Activated gamma-delta T cell (primary cell): ENCODE data around the gene RNFT2.

ENCODE experiments used
- DNase-seq: peaks from one replicate; lab custom pipeline; 2025; lab: John Stamatoyannopoulos, UW

Gene RNFT2

DNA sequence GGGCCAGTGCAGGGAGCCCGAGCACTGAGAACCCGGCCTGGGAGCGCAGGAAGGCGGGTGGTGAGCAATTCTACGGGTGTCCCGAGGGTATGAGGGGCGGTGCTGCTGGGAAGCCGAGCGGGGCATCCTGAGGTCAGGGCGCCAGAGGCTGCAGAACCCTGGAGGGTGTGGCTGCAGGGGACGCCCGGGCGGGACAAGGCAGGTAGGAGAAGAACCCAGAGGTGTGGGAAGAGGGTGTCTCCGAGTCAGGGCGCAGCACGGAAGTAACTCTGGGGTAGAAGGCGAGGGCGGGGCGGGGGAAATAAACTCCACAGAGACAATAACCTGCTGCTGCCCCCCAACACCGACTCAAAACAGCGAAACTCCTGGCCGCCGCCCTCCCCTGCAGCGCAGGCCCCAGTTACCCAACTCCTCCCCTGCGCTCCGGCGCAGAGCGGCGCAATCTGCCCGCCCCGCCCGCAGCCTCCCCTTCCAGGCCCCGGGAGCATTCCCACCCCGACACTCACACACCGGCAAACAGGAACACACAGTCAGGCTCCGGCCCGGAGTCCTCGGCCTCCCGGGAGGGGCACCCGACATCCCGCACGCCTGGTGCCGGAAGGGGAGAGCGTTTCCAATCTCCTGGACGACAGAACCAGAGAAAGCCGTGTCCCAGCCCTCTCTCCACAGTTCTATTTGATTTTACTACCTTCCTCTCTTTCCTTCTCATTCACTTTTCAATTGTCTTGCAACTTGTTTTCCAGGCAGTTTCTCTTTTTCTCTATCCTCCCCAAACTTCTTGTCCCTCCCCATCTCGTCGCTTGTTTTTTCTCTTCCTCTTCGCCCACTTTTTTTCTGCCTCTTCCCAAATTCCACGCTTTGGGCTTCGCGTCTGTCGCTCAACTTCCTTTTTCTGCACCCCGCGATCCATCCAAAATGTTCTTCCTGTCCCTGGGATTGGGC lies 140.7 kb downstream of the RNFT2 start:
- no peak for DNase-seq

DNA sequence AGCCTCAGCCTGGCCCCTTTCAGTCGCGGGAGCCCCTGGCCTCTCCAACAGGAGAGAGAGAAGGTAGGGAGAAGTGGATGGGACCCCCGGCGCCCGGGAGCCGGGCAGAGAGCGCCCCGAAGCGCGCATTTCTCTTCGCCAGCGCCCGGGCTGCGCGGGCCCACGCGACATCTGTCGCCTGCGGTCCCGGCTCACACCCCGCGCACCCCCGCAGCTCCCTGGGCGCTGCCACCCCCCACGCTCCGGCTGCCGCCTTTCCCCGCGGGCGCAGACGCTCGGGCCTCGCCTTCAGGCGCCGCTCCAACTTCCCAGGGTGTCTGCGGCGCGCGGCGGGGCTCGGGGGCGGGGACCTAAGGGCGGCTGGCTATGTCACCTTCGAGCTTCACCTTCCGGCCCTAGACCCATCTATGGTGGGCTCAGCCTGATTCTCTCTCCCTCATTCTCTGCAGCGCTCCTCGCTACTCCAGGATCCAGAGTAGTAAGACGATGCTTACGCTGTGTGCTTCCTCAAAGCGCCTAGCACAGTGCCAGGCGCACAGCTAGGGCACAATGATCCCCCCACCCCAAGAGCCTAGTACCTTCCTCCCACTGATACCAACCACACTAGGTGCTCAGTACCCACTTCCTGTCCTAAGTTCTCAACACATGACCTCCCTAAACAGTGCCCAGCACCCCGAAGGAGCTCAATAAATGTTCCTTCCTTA lies 141.5 kb downstream of the RNFT2 start:
- no peak for DNase-seq

DNA sequence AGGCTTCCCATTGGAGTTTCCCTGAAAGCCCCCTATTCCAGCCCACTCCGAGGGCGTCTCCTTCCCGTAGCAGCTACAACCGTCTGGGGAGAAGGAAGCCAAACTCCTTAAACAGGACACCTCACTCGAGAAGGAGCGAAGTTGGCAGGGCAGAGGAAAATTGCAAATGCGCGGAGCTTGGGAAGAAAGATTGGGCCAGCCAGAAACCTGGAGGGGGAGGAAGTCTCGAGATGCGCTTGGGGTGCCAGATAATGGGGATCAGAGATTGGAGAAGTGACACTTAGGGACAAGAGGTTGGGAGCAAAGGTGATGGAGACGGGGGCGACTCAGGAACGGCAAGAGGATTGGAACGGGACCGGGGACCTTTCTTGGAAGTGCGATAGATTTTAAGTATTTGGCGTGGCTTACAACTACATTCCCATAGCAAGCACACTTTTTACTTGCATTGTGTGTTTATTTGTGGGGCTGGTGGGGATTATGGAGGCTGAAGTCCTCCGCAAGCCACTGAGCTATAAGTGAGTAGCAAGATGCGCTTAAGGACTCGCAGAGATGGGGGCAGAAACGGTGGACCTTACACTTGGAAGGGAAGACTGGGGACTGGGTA lies 142.2 kb downstream of the RNFT2 start:
- DNase-seq = no peak

DNA sequence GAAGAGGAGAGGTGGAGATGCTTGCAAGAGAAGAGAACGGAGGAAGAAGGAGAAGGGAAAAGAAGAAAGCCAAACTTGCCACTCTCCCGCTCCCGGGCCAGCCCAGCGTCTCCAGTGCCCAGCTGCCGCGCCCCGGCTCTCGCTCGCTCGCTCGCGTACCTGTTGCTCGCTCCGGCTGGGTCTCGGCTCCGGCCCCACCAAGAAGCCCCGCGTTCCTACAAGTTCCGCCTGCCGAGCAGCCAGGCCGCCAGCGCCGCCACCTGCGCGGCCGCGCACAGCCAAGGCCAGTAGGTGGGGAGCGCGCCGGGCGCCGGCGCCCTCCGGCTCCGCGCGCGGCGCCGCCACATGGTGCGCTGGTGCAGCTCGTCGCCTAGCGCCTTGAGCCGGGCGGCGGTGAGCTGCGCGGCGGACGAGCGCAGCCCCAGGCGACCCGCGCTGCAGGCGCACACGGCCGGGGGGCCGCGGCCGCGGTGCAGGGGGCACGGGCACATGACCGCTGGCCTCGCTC lies 142.8 kb downstream of the RNFT2 start:
- DNase-seq = no peak

DNA sequence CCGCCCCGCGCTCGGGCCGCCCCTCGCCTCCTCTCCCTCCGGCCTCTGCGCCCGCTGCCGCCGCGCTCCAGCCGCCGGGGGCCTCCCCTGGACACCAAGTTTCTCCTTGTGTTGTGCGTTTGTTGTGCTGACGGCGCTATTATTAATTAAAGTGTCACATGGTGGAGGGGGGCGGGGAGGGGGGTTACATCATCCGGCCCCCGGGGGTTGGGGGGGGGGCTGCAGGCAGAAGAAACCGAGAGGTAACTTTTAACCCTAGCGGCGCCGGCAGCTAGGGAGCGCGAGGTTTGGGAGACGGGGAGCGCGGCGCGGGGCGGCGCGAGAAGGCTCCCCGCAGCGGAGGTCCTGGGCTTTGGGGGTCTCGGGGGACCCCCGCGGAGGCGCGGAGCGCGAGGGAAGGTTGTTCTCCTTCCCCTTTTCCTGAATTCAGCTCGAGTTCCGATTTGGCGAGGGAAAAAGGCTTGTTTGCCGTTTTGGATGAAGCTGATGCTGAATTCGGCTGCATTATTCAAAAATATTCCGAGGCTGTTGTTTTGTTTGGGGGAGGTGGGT lies 143.3 kb downstream of the RNFT2 start, which contains the start of gene HRK:
HRK (minus strand) TSS at position 117 of the 552 bp plus-strand sequence. CDS start 134 bp downstream, outside the sequence.
- DNase-seq = no peak

DNA sequence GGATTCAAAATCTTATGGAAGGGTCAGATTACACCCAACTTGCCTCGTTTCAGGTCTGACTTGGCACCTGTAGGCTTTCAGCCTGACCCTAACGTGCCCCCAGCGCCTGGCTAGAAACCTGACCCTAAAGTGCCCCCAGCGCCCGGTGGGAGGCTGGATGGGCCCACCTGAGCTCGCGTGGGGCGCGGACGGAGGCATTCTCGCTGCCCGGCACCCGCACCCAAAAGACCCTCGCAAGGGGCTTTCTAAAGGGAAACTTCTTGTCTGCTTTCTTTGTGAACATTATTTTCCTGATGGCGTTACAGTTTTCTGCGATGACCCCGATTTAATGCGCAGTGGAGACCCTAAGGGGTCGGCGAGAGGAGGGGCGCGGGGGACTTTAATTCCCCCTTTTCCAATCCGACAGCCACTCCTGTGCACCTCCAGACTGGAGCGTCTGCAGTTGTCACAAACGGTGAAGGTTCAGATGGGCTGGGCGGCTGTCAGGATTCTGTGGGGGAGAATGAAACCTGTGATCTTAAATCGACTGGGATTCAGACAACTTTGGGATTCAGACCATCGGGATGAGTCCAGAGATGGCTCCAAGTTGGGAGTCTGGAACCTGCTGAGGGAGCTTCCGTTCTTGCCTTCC lies 143.9 kb downstream of the RNFT2 start:
- DNase-seq = no peak

DNA sequence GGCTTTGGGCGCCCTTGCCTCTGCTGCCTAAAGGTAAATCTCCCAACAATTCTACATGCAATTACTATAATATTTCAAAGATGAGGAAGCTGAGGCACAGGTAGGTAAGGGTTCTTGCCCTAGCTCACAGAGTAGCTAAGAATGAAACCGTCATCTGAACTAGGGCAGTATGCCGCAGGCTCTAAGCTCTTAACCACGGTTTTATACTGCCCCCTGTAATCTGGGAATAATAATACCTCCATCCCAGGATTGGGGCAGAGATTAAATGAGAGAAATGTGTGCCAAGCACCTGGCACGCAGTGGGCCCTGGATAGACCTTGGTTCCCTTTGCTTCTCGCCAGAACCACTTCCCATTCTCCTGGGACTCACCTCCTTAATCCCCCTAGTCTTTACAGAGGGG lies 144.6 kb downstream of the RNFT2 start:
- DNase-seq = no peak

DNA sequence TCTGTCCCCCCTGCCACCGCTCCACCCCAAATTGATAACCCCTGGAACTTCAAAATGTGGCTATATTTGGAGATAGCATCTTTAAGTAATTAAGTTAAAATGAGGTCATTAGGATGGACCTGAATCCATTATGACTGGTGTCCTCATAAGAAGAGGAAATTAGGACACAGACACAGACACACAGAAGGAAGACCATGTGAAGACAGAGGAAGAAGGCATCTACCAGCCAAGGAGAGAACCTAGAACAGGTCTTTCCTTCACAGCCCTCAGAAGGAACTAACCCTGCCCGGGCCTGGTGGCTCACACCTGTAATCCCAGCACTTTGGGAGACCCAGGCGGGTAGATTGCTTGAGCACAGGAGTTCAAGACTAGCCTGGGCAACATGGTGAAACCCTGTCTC lies 146.8 kb downstream of the RNFT2 start:
- no peak for DNase-seq

DNA sequence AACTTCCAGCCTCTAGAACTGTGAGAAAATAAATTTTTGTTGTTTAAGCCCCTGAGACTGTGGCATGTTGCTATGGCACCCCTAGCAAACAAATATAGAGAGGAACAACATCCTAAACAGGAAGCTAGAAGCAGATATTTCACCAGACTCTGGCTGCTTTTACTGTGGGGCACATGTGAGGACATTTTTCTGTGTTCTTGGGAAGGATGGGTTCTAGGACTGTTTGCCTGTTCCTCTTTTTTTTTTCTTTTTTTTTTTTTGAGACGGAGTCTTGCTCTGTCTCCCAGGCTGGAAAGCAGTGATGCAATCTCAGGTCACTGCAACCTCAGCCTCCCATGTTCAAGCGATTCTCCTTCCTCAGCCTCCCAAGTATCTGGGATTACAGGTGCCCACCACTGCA lies 147.4 kb downstream of the RNFT2 start:
- DNase-seq = no peak

DNA sequence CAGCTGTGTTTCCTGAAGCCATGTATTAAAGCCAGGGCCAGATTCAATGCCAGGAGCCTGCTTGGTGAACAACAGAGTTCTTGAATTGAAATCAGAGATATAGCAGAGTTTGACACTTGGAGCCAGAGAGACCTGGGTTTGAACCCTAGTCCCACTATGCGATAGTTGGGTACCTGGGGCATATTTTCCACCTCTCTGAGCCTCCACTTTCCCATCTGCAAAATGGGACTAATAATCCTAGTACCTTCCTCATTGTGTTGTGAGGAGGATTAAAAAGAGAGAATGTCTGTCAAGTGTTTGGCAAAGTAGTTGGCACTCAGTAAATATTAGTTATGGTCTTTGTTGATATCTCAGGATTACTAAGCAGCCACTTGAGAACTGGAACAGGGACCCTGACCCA lies 149.1 kb downstream of the RNFT2 start:
- no peak for DNase-seq

DNA sequence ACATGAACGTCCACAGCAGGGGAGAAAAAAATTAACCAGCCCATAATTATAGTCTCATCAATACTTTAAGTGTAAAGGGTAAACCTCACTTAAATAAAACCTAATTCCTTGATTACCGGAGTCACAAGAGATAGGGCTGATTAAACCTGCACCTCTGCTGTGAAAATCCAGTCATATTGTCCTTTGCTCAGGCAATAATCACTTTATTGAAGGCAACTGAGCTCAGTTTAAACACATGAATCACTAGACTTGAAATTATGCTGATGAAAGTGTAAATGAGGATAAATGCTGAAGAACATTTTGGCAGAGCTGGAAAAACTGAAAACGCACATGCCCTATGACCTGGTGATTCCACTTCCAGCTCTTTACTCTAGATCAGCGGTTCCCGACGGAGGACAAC lies 149.8 kb downstream of the RNFT2 start:
- DNase-seq = no peak

DNA sequence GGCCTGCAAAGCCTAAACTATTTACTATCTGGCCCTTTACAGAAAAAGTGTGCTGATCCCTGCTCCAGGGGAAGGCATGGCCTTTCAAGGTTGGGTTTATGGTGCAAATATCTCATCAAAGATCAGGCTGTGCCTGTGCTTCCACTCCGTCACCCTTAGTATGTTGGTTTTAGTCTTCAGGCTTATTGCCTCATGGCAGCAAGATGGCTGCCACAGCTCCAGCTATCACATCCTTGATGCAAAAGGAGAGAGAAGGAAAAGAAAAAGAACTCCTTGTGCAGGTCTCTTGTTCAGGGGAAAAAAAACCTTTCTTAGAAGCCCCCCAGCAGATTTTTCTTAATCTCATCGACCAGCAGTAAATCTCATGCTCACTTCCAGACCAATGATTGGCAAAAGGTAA lies 152.2 kb downstream of the RNFT2 start:
- no peak for DNase-seq

DNA sequence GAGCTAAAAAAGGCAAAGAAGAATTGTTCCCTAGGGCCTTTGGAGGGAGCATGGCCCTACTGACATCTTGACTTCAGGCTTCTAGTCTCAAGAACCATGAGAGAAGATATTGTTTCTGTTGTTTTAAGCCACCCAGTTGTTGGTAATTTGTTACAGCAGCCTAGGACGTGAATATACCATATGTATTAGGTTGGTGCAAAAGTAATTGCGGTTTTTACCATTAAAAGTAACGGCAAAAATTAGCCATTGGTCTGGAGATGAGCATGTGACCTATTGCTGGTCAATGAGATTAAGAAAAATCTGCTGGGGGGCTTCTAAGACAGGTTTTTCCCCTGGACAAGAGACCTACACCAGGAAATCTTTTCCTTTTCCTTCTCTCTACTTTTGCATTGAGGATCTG lies 152.9 kb downstream of the RNFT2 start:
- DNase-seq = no peak

DNA sequence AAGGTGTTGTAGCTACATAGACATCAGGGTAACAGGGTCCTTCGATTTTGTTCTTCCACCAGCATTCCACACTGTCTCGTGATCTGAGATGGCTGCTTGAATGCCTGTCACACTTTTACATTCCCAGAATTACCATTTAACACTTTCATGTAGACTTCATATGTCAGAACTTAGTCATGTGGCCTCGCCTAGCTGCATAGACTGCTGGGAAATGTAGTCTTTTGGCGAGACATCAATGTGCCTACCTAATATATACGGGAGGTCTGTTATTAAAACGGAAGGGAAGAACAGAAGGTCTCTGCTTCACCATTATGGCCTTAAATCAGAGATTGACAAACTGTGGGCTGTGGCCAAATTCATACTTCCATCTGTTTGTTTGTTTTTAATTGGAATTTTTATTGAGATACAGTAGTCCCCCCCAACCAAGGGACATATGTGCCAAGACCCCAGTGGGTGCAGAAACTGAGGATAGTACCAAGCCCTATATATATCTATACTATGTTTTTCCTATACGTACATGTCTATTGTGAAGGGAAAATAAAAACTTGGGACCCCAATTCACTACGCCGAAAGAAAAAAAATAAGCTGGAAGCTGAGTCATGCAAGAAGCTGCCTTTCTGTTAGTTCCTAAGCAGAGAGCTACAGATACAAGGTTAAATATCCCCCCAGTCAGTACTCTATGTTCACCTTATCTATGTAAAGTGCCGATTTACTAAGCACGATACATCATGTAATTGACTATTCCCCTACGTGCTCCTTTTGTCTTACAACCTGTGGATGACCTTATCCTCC lies 154.4 kb downstream of the RNFT2 start:
- no peak for DNase-seq

DNA sequence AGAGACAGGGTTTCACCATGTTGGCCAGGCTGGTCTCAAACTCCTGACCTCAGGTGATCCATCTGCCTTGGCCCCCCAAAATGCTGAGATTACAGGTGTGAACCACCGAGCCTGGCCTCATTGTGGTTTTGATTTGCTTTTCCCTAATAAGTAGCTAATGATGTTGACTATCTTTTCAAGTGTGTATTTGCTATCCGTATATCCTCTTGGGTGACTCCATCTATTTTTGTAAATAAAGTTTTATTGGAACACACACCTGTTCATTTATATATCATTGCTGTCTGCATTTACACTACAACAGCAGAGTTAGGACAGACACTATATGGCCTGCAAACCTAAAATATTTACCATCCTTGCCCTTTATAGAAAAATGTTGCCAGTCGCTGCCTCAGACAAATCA lies 156.8 kb downstream of the RNFT2 start:
- no peak for DNase-seq

DNA sequence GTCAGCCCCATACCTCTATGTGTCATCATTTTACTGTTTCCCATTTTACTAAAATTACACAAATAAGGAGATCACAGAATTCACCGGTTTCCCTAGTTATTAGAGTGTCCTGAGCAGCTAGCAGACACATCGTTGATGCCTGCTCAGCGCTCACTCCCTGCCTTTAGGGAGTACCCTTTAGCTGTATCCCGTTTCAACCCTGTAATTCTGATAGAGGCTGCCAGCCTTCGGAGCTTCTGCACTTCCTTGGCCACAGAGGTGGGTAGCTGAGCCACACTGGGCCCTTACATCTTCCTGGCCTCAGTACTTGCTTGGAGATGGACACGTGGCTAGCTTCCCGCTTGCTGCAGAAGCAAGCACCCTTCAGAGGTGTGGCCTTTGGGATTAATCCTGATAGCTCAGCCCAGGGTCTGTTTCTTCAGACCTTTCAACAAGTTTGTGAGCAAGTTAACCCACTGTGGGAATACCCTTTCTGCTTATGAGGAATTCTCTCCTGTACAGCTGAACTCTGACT lies 158.4 kb downstream of the RNFT2 start:
- DNase-seq = no peak

DNA sequence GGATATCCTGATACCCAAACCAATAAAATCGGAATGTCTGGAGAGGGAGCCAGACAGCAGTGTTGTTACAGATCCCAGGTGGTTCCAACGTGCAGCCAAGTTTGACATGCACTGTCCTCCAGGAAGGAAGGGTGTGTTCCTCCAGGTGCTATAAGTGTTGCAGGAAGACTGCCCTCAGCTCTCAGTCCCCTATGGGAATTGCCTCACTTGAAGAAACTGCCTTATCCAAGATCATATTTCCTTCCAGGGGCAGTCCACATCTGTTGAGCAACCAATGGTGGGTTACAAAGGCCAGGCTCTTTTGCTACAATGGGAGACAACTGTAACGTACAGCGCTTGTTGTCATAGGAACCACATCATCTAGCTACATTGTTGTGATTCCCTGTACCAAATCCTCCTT lies 159.4 kb downstream of the RNFT2 start:
- DNase-seq = no peak

DNA sequence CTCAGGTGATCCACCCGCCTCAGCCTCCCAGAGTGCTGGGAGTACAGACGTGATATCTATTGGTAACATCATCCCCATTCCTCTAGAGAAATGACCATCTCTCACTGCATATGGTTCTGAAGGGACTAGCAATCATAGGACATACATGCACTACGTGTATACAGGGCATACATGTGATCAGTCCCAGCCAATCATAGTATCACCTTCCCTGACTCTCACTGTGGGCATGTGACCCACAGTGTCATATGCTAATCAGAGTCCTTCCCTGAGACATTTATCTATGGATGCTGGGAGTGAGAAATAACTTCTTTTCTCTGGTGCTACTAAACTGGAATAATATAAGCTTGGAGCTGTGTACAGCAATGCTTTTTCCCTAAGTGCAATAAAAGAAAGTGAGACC lies 160.6 kb downstream of the RNFT2 start:
- DNase-seq = no peak

DNA sequence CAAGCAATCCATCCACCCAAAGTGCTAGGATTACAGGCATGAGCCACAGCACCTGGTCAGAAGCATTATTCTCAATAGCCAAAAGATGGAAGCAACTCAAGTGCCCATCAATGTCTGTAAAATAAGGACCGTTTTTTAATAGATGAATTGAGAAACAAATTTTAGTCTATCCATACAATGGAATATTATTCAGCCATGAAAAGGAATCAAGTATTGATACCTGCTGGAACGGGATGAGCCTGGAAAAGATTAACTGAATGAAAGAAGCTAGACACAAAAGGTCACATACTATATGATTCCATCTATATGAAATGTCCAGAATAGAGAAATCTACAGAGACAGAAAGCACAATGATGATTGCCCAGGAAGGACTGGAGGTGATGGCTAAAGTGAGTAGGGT lies 163.5 kb downstream of the RNFT2 start:
- no peak for DNase-seq
